PC-3 (cell line): Measurements from ENCODE around the gene EPB41L5. TPM values are rescaled to one million over a fixed set of nuclear protein-coding genes. Genes with fewer than 3 reads are reported as not detected.
"Not testable (repeated sequence)": the region's sequence is repeated elsewhere in the genome, so short reads cannot be mapped to it uniquely, and the experiment has no call there.

ENCODE experiments used
- ATAC-seq: fragments of 200-7000 bp; cut with Tn5 transposase; 2 replicates; pipeline ENCODE4 v1.9.1; 2020; ENCODE audit warnings: mild to moderate bottlenecking, moderate library complexity
- BruUV-seq: library from RNA; stranded (reverse); fragments of 400-500 nt; replicated peaks from 2 replicates; lab custom pipeline; 2021; lab: Mats Ljungman, UMichigan
- CTCF ChIA-PET: fragments of 300-600 bp; sonication (Branson Sonifier 250); formaldehyde crosslinking; loops from one replicate; lab custom pipeline; 2022; ENCODE audit warnings: antibody characterized with exemption; lab: Charles Lee
- POLR2A ChIA-PET: fragments of 300-600 bp; sonication (Branson Sonifier 250); formaldehyde crosslinking; loops from one replicate; lab custom pipeline; 2022; ENCODE audit warnings: antibody characterized with exemption; ENCODE audit not compliant: unreplicated experiment; lab: Charles Lee
- DNase-seq: peaks from one replicate; pipeline ENCODE4 v3.0.0-alpha.2; 2015
- H2AFZ ChIP-seq: fragments of 300-600 bp; sonication (generic); 2 replicates; pipeline ENCODE4 v1.6.0; 2016; ENCODE audit warnings: antibody characterized with exemption, low read length
- H3F3A ChIP-seq: fragments of 300-600 bp; sonication (generic); one replicate; pipeline ENCODE4 v1.6.0; 2017; ENCODE audit warnings: antibody characterized with exemption, low read length, control low read depth, mild to moderate bottlenecking; ENCODE audit not compliant: unreplicated experiment
- H3K27ac ChIP-seq: fragments of 300-600 bp; sonication (generic); 2 replicates; pipeline ENCODE4 v1.5.1; 2016; ENCODE audit warnings: mild to moderate bottlenecking, low read length
- H3K27me3 ChIP-seq: fragments of 300-600 bp; sonication (generic); 2 replicates; pipeline ENCODE4 v1.6.1; 2016; ENCODE audit warnings: low read length, mixed read lengths
- H3K36me3 ChIP-seq: fragments of 300-600 bp; sonication (generic); 2 replicates; pipeline ENCODE4 v1.6.1; 2016; ENCODE audit warnings: low read depth, mixed run types, low read length, mixed read lengths
- H3K4me1 ChIP-seq: fragments of 300-600 bp; sonication (generic); 2 replicates; pipeline ENCODE4 v1.5.1; 2016; ENCODE audit warnings: low read length; ENCODE audit not compliant: insufficient read depth
- H3K4me2 ChIP-seq: fragments of 300-600 bp; sonication (generic); 2 replicates; pipeline ENCODE4 v1.6.0; 2016; ENCODE audit warnings: low read length
- H3K4me3 ChIP-seq: fragments of 300-600 bp; sonication (generic); 2 replicates; pipeline ENCODE4 v1.5.1; 2016; ENCODE audit warnings: mild to moderate bottlenecking, low read length, mixed read lengths
- H3K79me2 ChIP-seq: fragments of 300-600 bp; sonication (generic); 2 replicates; pipeline ENCODE4 v1.6.1; 2017; ENCODE audit warnings: low read length, mixed read lengths
- H3K9ac ChIP-seq: fragments of 300-600 bp; sonication (generic); 2 replicates; pipeline ENCODE4 v1.6.0; 2016; ENCODE audit warnings: mild to moderate bottlenecking, low read length
- H3K9me2 ChIP-seq: fragments of 300-600 bp; sonication (generic); replicated peaks from 2 replicates; pipeline ENCODE4 v1.6.1; 2016; ENCODE audit warnings: mixed run types, low read length, mixed read lengths
- H3K9me3 ChIP-seq: fragments of 300-600 bp; sonication (generic); 2 replicates; pipeline ENCODE4 v1.6.1; 2016; ENCODE audit warnings: low read length, mixed read lengths
- H4K20me1 ChIP-seq: fragments of 300-600 bp; sonication (generic); 2 replicates; pipeline ENCODE4 v1.6.1; 2016; ENCODE audit warnings: low read length, mixed read lengths
- CTCF ChIP-seq: fragments of 300-600 bp; sonication (generic); conservative IDR thresholded peaks from 2 replicates; pipeline ENCODE4 v1.5.1; 2017; ENCODE audit warnings: antibody characterized with exemption, low read depth, mild to moderate bottlenecking, low read length
- EZH2 ChIP-seq: fragments of 300-600 bp; sonication (generic); IDR thresholded peaks from one replicate; pipeline ENCODE4 v1.6.1; 2017; ENCODE audit warnings: antibody characterized with exemption, mild to moderate bottlenecking, low read length; ENCODE audit not compliant: unreplicated experiment
- EZH2phosphoT487 ChIP-seq: fragments of 300-600 bp; sonication (generic); IDR thresholded peaks from 2 replicates; pipeline ENCODE4 v1.6.1; 2018; ENCODE audit warnings: mild to moderate bottlenecking, antibody characterized with exemption, low read length, borderline replicate concordance
- intact Hi-C: fragments of 100-400 bp; cut with micrococcal nuclease; formaldehyde crosslinking; loops from 2 replicates; pipeline ENCODE4 v1.9.0; 2023
- total RNA-seq: library from RNA; depleted of rRNA; stranded (reverse); fragments of >200 nt; gene quantifications from 2 replicates; pipeline ENCODE4 v1.2.3, GENCODE V29; 2014

Gene EPB41L5
- total RNA-seq, 1 experiment from 2014 or later, result 11.7 TPM

GRCh38 chr2:120066800-120067547 lies 54.1 kb downstream of the EPB41L5 start:
- Histone ChIP-seq H3K9ac (no peak overlapping the region), H3K36me3 (no peaks in the 10 kb centered on the region), H3K9me2 (no peaks in the 10 kb centered on the region), H3F3A (no peaks in the 10 kb centered on the region), H3K9me3 (no peaks in the 10 kb centered on the region), H3K27me3 (no peaks in the 10 kb centered on the region), H3K4me2 (peak overlapping the region; percentile 77), H3K27ac (peak overlapping the region; percentile 46), H4K20me1 (no peaks in the 10 kb centered on the region), H2AFZ (no peak overlapping the region), H3K4me1 (peaks cover 17% of the 10 kb centered on the region), H3K4me3 (peak overlapping the region; percentile 46), H3K79me2 (no peaks in the 10 kb centered on the region)
- POLR2A ChIA-PET, result no interaction called here
- intact Hi-C loops, result loop anchor here (5.0 to 10.0 kb wide), 2 partner anchors 40 to 52 kb away; partner anchors contain the start of gene EPB41L5
- no peak for TF ChIP-seq CTCF
- TF ChIP-seq EZH2, result no peak
- TF ChIP-seq EZH2phosphoT487, result no peak
- CTCF ChIA-PET, result interaction anchor here (0.5 kb wide), 1 partner anchor 244 kb away, joined by 4 read pairs; no protein-coding TSS in a partner anchor
- no TSS peak for BruUV-seq
- ATAC-seq, result peak; percentile 98
- peak; percentile 80 for DNase-seq

- POLR2A ChIA-PET, result not testable (repeated sequence)
- intact Hi-C loops, result loop anchor here (5.0 to 10.0 kb wide), 2 partner anchors 39 to 53 kb away; partner anchors contain the start of gene EPB41L5
These were observed 55.3 kb downstream of the EPB41L5 start for GRCh38 chr2:120068040-120068658.

GRCh38 chr2:120075545-120075944 lies 62.7 kb downstream of the EPB41L5 start:
- ChIA-PET POLR2A (no interaction called here), CTCF (no interaction called here)
- H3K4me1 ChIP-seq, result no peaks in the 10 kb centered on the region
- no peak overlapping the region for H3K9ac ChIP-seq
- 0 out of 2 replicates have a peak, but pooled peaks cover 4% of the 10 kb centered on the region for H3K36me3 ChIP-seq
- ATAC-seq, result no peak
- H3K79me2 ChIP-seq, result no peaks in the 10 kb centered on the region
- no peaks in the 10 kb centered on the region for H3K9me2 ChIP-seq
- no peaks in the 10 kb centered on the region for H3K27me3 ChIP-seq
- no peaks in the 10 kb centered on the region for H3F3A ChIP-seq
- no peak overlapping the region for H3K4me2 ChIP-seq
- BruUV-seq, result no TSS peak
- no peak overlapping the region for H2AFZ ChIP-seq
- no peak for DNase-seq
- no peaks in the 10 kb centered on the region for H4K20me1 ChIP-seq
- TF ChIP-seq EZH2 (no peak), EZH2phosphoT487 (no peak), CTCF (no peak)
- H3K9me3 ChIP-seq, result no peaks in the 10 kb centered on the region
- H3K4me3 ChIP-seq, result no peak overlapping the region
- no peak overlapping the region for H3K27ac ChIP-seq
- intact Hi-C loops, result no loop called here

More at GRCh38 chr2:120068040-120068658, 55.3 kb downstream of the EPB41L5 start:
- H3K9me2 ChIP-seq, H3K36me3 ChIP-seq, BruUV-seq, CTCF ChIA-PET, H3K9ac ChIP-seq, H3K4me3 ChIP-seq, H4K20me1 ChIP-seq, H2AFZ ChIP-seq, H3K27ac ChIP-seq, H3K9me3 ChIP-seq, H3K4me2 ChIP-seq, ATAC-seq, H3F3A ChIP-seq, DNase-seq, H3K79me2 ChIP-seq, H3K27me3 ChIP-seq: not testable (repeated sequence)
- peaks cover 17% of the 10 kb centered on the region for H3K4me1 ChIP-seq
